Lower leg skin (tissue), 4 donors: ENCODE measurements around the gene EPHB3. TPM values are rescaled to one million over a fixed set of nuclear protein-coding genes. Genes with fewer than 3 reads are reported as not detected.
A peak's percentile ranks its signal among the peaks of the same experiment; 100 is the strongest.

Source experiments
- DNase-seq, 2 donors: peaks; one replicate each; pipeline ENCODE4 v3.0.0-alpha.2; 2019; ENCODE audit warnings: low spot score in 2 of 2
- H3K4me3 ChIP-seq: fragments of 200-600 bp; sonication (generic); 2 replicates; pipeline ENCODE4 v1.5.1; 2017; ENCODE audit warnings: mild to moderate bottlenecking, low read depth; ENCODE audit not compliant: poor library complexity, severe bottlenecking
- POLR2A ChIP-seq, 2 donors: fragments of 450-650 bp; IDR thresholded peaks; one replicate each; pipeline ENCODE4 v1.6.1; 2016 to 2017; ENCODE audit warnings: antibody characterized with exemption in 2 of 2, mild to moderate bottlenecking in 1 of 2, moderate library complexity in 1 of 2
- WGBS, 2 donors: methylation state at CpG; one replicate each; pipeline ENCODE4 v1.1.5; 2018; 5-methylcytosine and 5-hydroxymethylcytosine counted together
- intact Hi-C: fragments of 100-400 bp; cut with DNase I; formaldehyde crosslinking; loops from one replicate; pipeline ENCODE4 v1.15.0; 2023; ENCODE audit warnings: low total_unique reads
- total RNA-seq, 4 donors: library from RNA; depleted of rRNA; stranded (reverse); fragments of >200 nt; gene quantifications; one replicate each; pipeline ENCODE4 v1.1.0, GENCODE V29; 2016
- TF ChIP-seq, protein P1 (sequence below), 3 donors: fragments of 450-650 bp; IDR thresholded peaks; one replicate each; pipeline ENCODE4 v1.5.1; 2016; ENCODE audit warnings: antibody characterized with exemption in 3 of 3, mild to moderate bottlenecking in 3 of 3, moderate library complexity in 2 of 3

The EPHB3 gene
- total RNA-seq, 4 donors from 2014 or later: 99.4 to 120 (median 109) TPM

- 88 to 96% methylated on average over 14 to 15 of the region's 15 CpGs for WGBS, 2 donors
Measured at GRCh38 chr3:184577546-184577945, 16.0 kb downstream of the EPHB3 start.

GRCh38 chr3:184578218-184578617 is 16.6 kb downstream of the EPHB3 start:
- no peak for TF ChIP-seq POLR2A (IDR thresholded peaks at IDR 0.05)
- TF ChIP-seq, protein P1, sequence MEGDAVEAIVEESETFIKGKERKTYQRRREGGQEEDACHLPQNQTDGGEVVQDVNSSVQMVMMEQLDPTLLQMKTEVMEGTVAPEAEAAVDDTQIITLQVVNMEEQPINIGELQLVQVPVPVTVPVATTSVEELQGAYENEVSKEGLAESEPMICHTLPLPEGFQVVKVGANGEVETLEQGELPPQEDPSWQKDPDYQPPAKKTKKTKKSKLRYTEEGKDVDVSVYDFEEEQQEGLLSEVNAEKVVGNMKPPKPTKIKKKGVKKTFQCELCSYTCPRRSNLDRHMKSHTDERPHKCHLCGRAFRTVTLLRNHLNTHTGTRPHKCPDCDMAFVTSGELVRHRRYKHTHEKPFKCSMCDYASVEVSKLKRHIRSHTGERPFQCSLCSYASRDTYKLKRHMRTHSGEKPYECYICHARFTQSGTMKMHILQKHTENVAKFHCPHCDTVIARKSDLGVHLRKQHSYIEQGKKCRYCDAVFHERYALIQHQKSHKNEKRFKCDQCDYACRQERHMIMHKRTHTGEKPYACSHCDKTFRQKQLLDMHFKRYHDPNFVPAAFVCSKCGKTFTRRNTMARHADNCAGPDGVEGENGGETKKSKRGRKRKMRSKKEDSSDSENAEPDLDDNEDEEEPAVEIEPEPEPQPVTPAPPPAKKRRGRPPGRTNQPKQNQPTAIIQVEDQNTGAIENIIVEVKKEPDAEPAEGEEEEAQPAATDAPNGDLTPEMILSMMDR (IDR thresholded peaks at IDR 0.05): no peak
- 79 to 90% methylated on average over 7 of the region's 7 CpGs for WGBS, 2 donors
- intact Hi-C loops: no loop called here
- DNase-seq: no peak
- H3K4me3 ChIP-seq: no peak overlapping the region

More at GRCh38 chr3:184577546-184577945, 16.0 kb downstream of the EPHB3 start:
- intact Hi-C loops: no loop called here
- no peak for DNase-seq
- TF ChIP-seq POLR2A (IDR thresholded peaks at IDR 0.05): no peak
- no peak overlapping the region for H3K4me3 ChIP-seq

GRCh38 chr3:184578822-184579221 is 17.2 kb downstream of the EPHB3 start:
- 63 to 69% methylated on average over 7 of the region's 7 CpGs for WGBS, 2 donors
- no peak for TF ChIP-seq POLR2A (IDR thresholded peaks at IDR 0.05)
- TF ChIP-seq, protein P1 (IDR thresholded peaks at IDR 0.05): no peak
- H3K4me3 ChIP-seq: no peak overlapping the region
- DNase-seq: no peak
- intact Hi-C loops: no loop called here

DNA sequence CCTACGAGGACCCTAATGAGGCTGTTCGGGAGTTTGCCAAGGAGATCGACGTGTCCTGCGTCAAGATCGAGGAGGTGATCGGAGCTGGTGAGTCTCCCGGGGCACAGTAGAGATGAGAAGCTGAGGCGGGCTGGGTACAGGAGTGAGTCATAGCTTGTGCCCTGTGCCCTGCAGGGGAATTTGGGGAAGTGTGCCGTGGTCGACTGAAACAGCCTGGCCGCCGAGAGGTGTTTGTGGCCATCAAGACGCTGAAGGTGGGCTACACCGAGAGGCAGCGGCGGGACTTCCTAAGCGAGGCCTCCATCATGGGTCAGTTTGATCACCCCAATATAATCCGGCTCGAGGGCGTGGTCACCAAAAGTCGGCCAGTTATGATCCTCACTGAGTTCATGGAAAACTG is 17.9 kb downstream of the EPHB3 start:
- peak in 1 of 2 donors; percentile 89 for DNase-seq
- no peak for TF ChIP-seq POLR2A (IDR thresholded peaks at IDR 0.05)
- TF ChIP-seq, protein P1 (IDR thresholded peaks at IDR 0.05): no peak
- WGBS, 2 donors: 60 to 72% methylated on average over 20 to 22 of the region's 22 CpGs
- H3K4me3 ChIP-seq: no peak overlapping the region
- intact Hi-C loops: no loop called here

GRCh38 chr3:184580376-184580775 is 18.8 kb downstream of the EPHB3 start:
- DNase-seq: no peak
- no peak overlapping the region for H3K4me3 ChIP-seq
- intact Hi-C loops: no loop called here
- TF ChIP-seq, protein P1 (IDR thresholded peaks at IDR 0.05): no peak
- no peak for TF ChIP-seq POLR2A (IDR thresholded peaks at IDR 0.05)
- 91 to 92% methylated on average over 13 to 14 of the region's 16 CpGs for WGBS, 2 donors

DNA sequence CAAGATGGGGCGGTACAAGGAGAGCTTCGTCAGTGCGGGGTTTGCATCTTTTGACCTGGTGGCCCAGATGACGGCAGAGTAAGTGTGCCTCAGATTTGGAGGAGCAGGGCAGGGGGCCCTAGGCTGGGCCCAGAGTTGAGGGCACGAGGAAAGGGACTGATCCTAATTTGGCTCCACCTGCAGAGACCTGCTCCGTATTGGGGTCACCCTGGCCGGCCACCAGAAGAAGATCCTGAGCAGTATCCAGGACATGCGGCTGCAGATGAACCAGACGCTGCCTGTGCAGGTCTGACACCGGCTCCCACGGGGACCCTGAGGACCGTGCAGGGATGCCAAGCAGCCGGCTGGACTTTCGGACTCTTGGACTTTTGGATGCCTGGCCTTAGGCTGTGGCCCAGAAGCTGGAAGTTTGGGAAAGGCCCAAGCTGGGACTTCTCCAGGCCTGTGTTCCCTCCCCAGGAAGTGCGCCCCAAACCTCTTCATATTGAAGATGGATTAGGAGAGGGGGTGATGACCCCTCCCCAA is 19.8 kb downstream of the EPHB3 start:
- WGBS, 2 donors: 70 to 71% methylated on average over 9 to 11 of the region's 15 CpGs
- no peak overlapping the region for H3K4me3 ChIP-seq
- TF ChIP-seq POLR2A (IDR thresholded peaks at IDR 0.05): no peak
- TF ChIP-seq, protein P1 (IDR thresholded peaks at IDR 0.05): no peak
- DNase-seq: no peak
- intact Hi-C loops: no loop called here
